Purkinje cell (primary cell): ENCODE measurements around the gene SRSF7. TPM values are rescaled to one million over a fixed set of nuclear protein-coding genes. Genes with fewer than 3 reads are reported as not detected.

Source experiments
- polyA plus RNA-seq: library from polyadenylated mRNA; unstranded; fragments of >200 nt; fragmentation: Nextera tagmentation; gene quantifications from 2 replicates; pipeline ENCODE4 v1.2.1, GENCODE V29; 2014

Gene SRSF7
- polyA plus RNA-seq: 71.0 and 124 TPM in 2 replicates

DNA sequence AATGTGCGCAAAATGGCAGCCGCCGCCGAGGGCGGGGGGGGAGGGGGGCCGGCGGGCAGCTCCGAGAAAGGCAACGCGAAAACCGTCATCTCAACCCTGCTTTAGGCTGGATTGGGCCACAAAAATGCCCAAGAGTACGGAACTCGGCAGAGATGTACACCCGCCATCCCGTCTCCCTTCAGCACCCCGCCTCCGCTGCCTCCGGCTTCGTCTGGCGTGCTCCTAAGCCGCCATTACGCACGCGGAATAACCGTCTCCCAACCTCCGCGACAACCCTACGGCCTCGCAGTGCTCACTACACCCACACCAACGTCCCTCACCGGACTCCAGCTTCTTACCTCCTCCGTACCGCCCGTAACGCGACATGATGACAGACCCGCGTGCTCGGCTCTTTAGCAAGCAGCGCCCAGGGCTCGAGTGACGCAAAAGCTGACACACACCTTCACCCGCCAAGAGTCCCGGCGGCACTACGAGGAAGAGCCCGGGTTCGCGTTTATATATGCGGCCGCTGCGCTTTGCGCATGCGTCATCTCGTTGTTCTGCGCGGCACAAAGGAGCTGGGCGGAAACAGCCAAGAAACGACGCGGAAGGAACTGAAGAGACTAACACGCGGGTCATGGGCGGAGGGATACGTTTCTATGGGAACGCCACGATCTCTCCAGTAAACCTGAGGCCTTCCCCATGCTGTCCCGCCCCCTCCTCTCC, at the start of gene SRSF7:
Gene SRSF7, minus strand, starts transcription at position 471 of the 705 bp plus-strand sequence. Its CDS starts 105 bp downstream, at position 366.

Other genes with a start within 250 kb of the SRSF7 start
- 37.1 and 51.2 TPM in 2 replicates for gene HNRNPLL, start 148.4 kb downstream of the SRSF7 start, polyA plus RNA-seq
- 1.4 and 3.7 TPM in 2 replicates for gene GALM, start 85.2 kb downstream of the SRSF7 start, polyA plus RNA-seq
- gene GEMIN6, start 26.8 kb upstream of the SRSF7 start, polyA plus RNA-seq: 27.7 and 28.3 TPM in 2 replicates
- 36.7 and 48.5 TPM in 2 replicates for gene DHX57, start 124.6 kb upstream of the SRSF7 start, polyA plus RNA-seq
- gene MORN2, start 124.6 kb upstream of the SRSF7 start, polyA plus RNA-seq: 448 and 577 TPM in 2 replicates
- gene ARHGEF33, start 138.5 kb upstream of the SRSF7 start, polyA plus RNA-seq: 130 and 144 TPM in 2 replicates